Islet precursor cell (in vitro differentiated cells): ENCODE data around the gene PPIF.

Experiments used
- DNase-seq: peaks from one replicate; pipeline ENCODE4 v3.0.0-alpha.2; 2018

The PPIF gene

GRCh38 chr10:79349766-79350406, 2.6 kb downstream of the PPIF start:
- no peak for DNase-seq

- peak; percentile 42 for DNase-seq
Measured at GRCh38 chr10:79350407-79351154, 3.3 kb downstream of the PPIF start.

- peak; percentile 28 for DNase-seq
Measured at GRCh38 chr10:79351332-79351731, 4.1 kb downstream of the PPIF start.

GRCh38 chr10:79352035-79352877, 5.0 kb downstream of the PPIF start:
- DNase-seq = peak; percentile 41

- peak; percentile 16 for DNase-seq
Measured at GRCh38 chr10:79353000-79353406, 5.7 kb downstream of the PPIF start.

- peak; percentile 5 for DNase-seq
Measured at GRCh38 chr10:79353726-79354125, 6.5 kb downstream of the PPIF start.

GRCh38 chr10:79354141-79354540, 6.9 kb downstream of the PPIF start:
- DNase-seq = no peak

- DNase-seq = peak; percentile 11
Measured at GRCh38 chr10:79354615-79355014, 7.3 kb downstream of the PPIF start.

- peak; percentile 20 for DNase-seq
Measured at GRCh38 chr10:79355420-79356017, 8.2 kb downstream of the PPIF start.

- DNase-seq = peak; percentile 19
Measured at GRCh38 chr10:79356104-79356503, 8.8 kb downstream of the PPIF start.

GRCh38 chr10:79357180-79357579, 9.9 kb downstream of the PPIF start:
- DNase-seq = no peak

- peak; percentile 39 for DNase-seq
Measured at GRCh38 chr10:79358811-79359210, 11.5 kb downstream of the PPIF start.

GRCh38 chr10:79359816-79360498, 12.7 kb downstream of the PPIF start:
- DNase-seq = no peak

GRCh38 chr10:79360499-79361342, 13.5 kb downstream of the PPIF start:
- DNase-seq = peak; percentile 47

- DNase-seq = no peak
Measured at GRCh38 chr10:79361726-79362397, 14.6 kb downstream of the PPIF start.

- peak; percentile 9 for DNase-seq
Measured at GRCh38 chr10:79367426-79368189, 20.3 kb downstream of the PPIF start.

GRCh38 chr10:79372871-79373270, 25.6 kb downstream of the PPIF start:
- peak; percentile 40 for DNase-seq

- peak; percentile 90 for DNase-seq
Measured at GRCh38 chr10:79374312-79375191, 27.3 kb downstream of the PPIF start.
